ENCODE measurements around the gene INTS15.

DNA sequence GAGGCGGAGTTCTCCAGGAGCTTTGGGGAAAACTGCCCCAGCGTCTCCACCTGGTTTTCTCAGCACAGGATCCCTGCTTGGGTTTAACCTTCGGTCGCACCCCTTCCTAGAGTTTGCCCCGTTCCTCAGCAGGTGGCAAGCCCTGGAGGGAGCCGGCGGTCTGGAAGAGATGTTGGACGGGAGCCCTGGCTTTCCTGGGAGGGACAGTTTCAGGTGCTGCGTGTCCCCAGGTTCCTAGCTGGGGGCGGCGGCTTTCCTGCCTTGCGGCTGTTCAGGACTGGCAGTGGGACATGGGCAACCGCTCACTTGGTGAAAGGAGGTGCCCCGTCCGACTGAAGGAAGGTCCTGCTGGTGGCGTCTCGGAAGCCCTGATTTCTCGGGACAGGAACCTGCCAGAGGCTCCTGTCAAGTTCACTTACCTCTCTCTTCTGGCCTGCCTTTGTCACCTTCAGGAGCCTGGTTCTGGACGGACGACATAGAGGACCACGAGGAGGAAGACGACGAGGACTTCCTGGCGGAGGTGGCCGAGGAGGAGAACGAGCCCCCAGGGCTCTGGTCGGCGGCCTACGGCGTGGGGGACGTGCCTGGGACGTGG, 62.1 kb downstream of the INTS15 start:
- no peak for TF ChIP-seq POLR2A (IDR thresholded peaks at IDR 0.05)
- TF ChIP-seq CTCF (IDR thresholded peaks at IDR 0.05) = no peak
- TF ChIP-seq EP300 (IDR thresholded peaks at IDR 0.05) = no peak

Measured in tibial nerve (tissue), 4 donors.